Osteoblast (primary cell): ENCODE measurements around the gene LAMA5. TPM values are rescaled to one million over a fixed set of nuclear protein-coding genes. Genes with fewer than 3 reads are reported as not detected.
A peak's percentile ranks its signal among the peaks of the same experiment; 100 is the strongest.

Experiments used
- DNase-seq: peaks from one replicate; pipeline ENCODE4 v3.0.0; 2011; ENCODE audit warnings: low spot score, mixed read lengths; ENCODE audit not compliant: insufficient read length; ENCODE audit errors: missing footprints
- H2AFZ ChIP-seq: 2 replicates; pipeline ENCODE4 v1.6.0; 2011; ENCODE audit warnings: mild to moderate bottlenecking, low read length
- H3K27ac ChIP-seq: 2 replicates; pipeline ENCODE4 v1.5.1; 2011; ENCODE audit warnings: mild to moderate bottlenecking, low read depth, low read length, moderate library complexity
- H3K27me3 ChIP-seq: 2 replicates; pipeline ENCODE4 v1.6.0; 2012; ENCODE audit warnings: mild to moderate bottlenecking, control low read depth, inconsistent platforms, low read length, moderate library complexity; ENCODE audit not compliant: insufficient read depth
- H3K36me3 ChIP-seq: 2 replicates; pipeline ENCODE4 v1.5.1; 2011; ENCODE audit warnings: mild to moderate bottlenecking, low read length, control low read depth, moderate library complexity; ENCODE audit not compliant: insufficient read depth
- H3K4me1 ChIP-seq: 2 replicates; pipeline ENCODE4 v1.5.1; 2011; ENCODE audit warnings: mild to moderate bottlenecking, low read length, control low read depth, moderate library complexity; ENCODE audit not compliant: insufficient read depth
- H3K4me2 ChIP-seq: 2 replicates; pipeline ENCODE4 v1.6.0; 2011; ENCODE audit warnings: mild to moderate bottlenecking, low read length; ENCODE audit not compliant: insufficient read depth
- H3K4me3 ChIP-seq: fragments of 200-600 bp; sonication (generic); 3 replicates; pipeline ENCODE4 v1.5.1; 2012; ENCODE audit warnings: mild to moderate bottlenecking, low read length, inconsistent platforms; ENCODE audit not compliant: insufficient read depth
- H3K79me2 ChIP-seq: 2 replicates; pipeline ENCODE4 v1.6.0; 2012; ENCODE audit warnings: mild to moderate bottlenecking, low read length, control low read depth, inconsistent platforms; ENCODE audit not compliant: insufficient read depth
- H3K9me3 ChIP-seq: 2 replicates; pipeline ENCODE4 v1.5.1; 2011; ENCODE audit warnings: low read depth, low read length, control low read depth
- H4K20me1 ChIP-seq: 2 replicates; pipeline ENCODE4 v1.6.0; 2012; ENCODE audit warnings: mild to moderate bottlenecking, low read length, control low read depth; ENCODE audit not compliant: insufficient read depth
- total RNA-seq: library from RNA; depleted of rRNA; stranded (reverse); fragments of >200 nt; gene quantifications from 2 replicates; pipeline ENCODE4 v1.2.3, GENCODE V29; 2012
- TF ChIP-seq, protein P1 (sequence below): IDR thresholded peaks from 2 replicates; pipeline ENCODE4 v1.5.1; 2011; ENCODE audit warnings: mild to moderate bottlenecking, low read depth, low read length, moderate library complexity; ENCODE audit errors: extremely low read depth

LAMA5 gene
- total RNA-seq, 1 donor: 2.2 TPM

GRCh38 chr20:62305765-62306413, 61.2 kb downstream of the LAMA5 start:
- DNase-seq: peak; percentile 85
- Histone ChIP-seq H4K20me1 (peaks cover 52% of the 10 kb centered on the region), H3K27ac (no peak overlapping the region), H2AFZ (no peak overlapping the region), H3K4me1 (peaks cover 18% of the 10 kb centered on the region), H3K79me2 (peaks cover 51% of the 10 kb centered on the region), H3K4me2 (no peak overlapping the region), H3K36me3 (peaks cover 43% of the 10 kb centered on the region), H3K9me3 (no peaks in the 10 kb centered on the region), H3K27me3 (no peaks in the 10 kb centered on the region), H3K4me3 (no peak overlapping the region)
- TF ChIP-seq, protein P1, sequence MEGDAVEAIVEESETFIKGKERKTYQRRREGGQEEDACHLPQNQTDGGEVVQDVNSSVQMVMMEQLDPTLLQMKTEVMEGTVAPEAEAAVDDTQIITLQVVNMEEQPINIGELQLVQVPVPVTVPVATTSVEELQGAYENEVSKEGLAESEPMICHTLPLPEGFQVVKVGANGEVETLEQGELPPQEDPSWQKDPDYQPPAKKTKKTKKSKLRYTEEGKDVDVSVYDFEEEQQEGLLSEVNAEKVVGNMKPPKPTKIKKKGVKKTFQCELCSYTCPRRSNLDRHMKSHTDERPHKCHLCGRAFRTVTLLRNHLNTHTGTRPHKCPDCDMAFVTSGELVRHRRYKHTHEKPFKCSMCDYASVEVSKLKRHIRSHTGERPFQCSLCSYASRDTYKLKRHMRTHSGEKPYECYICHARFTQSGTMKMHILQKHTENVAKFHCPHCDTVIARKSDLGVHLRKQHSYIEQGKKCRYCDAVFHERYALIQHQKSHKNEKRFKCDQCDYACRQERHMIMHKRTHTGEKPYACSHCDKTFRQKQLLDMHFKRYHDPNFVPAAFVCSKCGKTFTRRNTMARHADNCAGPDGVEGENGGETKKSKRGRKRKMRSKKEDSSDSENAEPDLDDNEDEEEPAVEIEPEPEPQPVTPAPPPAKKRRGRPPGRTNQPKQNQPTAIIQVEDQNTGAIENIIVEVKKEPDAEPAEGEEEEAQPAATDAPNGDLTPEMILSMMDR: no peak

DNA sequence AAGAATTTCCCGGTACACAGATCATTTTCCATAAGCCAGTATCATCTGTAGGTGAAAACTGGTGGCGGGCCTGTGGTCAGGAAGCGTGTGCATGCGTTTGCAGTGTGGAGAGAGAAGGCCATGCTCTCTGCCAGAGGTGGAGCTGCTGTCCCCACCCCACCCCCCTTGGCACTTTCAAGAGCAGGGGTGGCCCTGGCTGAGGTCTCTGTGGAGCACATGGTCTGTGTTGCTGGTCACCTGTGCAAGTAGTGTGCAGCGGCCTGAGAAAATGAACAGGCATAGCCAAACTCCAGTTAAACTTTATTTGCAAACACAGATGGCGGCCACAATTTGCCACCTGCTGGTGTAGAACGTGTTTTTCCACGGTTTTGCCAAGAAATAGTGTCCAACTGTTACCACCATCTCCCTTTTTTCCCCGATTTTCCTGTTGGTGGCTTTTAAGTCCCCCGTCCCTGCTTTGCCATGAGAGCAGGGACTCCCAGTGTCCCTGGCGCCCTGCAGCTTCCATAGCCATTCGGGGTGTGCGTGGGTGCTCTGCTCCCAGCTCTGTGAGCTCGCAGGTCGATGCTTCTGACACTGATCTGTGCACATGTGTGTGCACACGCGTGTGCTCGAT, 61.9 kb downstream of the LAMA5 start:
- no peak overlapping the region for H2AFZ ChIP-seq
- TF ChIP-seq, protein P1: no peak
- no peak overlapping the region for H3K27ac ChIP-seq
- no peak overlapping the region for H3K4me3 ChIP-seq
- DNase-seq: peak; percentile 76
- peaks cover 52% of the 10 kb centered on the region for H4K20me1 ChIP-seq
- no peaks in the 10 kb centered on the region for H3K9me3 ChIP-seq
- peak overlapping the region; percentile 96 for H3K4me2 ChIP-seq
- H3K27me3 ChIP-seq: no peaks in the 10 kb centered on the region
- H3K79me2 ChIP-seq: peaks cover 51% of the 10 kb centered on the region
- H3K36me3 ChIP-seq: peaks cover 43% of the 10 kb centered on the region
- peaks cover 18% of the 10 kb centered on the region for H3K4me1 ChIP-seq

GRCh38 chr20:62304331-62305148, 62.6 kb downstream of the LAMA5 start:
- peak; percentile 85 for DNase-seq
- TF ChIP-seq, protein P1: no peak
- Histone ChIP-seq H3K27ac (peak overlapping the region; percentile 70), H3K9me3 (no peaks in the 10 kb centered on the region), H3K36me3 (peaks cover 43% of the 10 kb centered on the region), H3K79me2 (peaks cover 51% of the 10 kb centered on the region), H2AFZ (no peak overlapping the region), H3K27me3 (no peaks in the 10 kb centered on the region), H3K4me1 (peaks cover 18% of the 10 kb centered on the region), H3K4me3 (peak overlapping the region; percentile 93), H4K20me1 (peaks cover 52% of the 10 kb centered on the region), H3K4me2 (peak overlapping the region; percentile 96)
